KMS-11 (cell line): ENCODE results near the gene MESP2.

ENCODE experiments used
- H2AFZ ChIP-seq: fragments of 200-600 bp; sonication (generic); 2 replicates; pipeline ENCODE4 v1.6.1; 2016; ENCODE audit warnings: antibody characterized with exemption, mixed run types, low read depth
- H3K27ac ChIP-seq: fragments of 200-600 bp; sonication (generic); 2 replicates; pipeline ENCODE4 v1.6.1; 2016; ENCODE audit warnings: mild to moderate bottlenecking, mixed run types
- H3K27me3 ChIP-seq: fragments of 200-600 bp; sonication (generic); 2 replicates; pipeline ENCODE4 v1.6.1; 2017; ENCODE audit warnings: mild to moderate bottlenecking, low read depth, mixed run types, moderate library complexity; ENCODE audit not compliant: insufficient read depth
- H3K36me3 ChIP-seq: fragments of 200-600 bp; sonication (generic); 2 replicates; pipeline ENCODE4 v1.6.1; 2017; ENCODE audit warnings: mild to moderate bottlenecking, mixed run types; ENCODE audit not compliant: insufficient read depth
- H3K4me1 ChIP-seq: fragments of 200-600 bp; sonication (generic); 2 replicates; pipeline ENCODE4 v1.6.1; 2016; ENCODE audit warnings: mild to moderate bottlenecking, low read depth, mixed run types; ENCODE audit not compliant: poor library complexity, severe bottlenecking
- H3K4me2 ChIP-seq: fragments of 200-600 bp; sonication (generic); 2 replicates; pipeline ENCODE4 v1.7.0; 2016; ENCODE audit warnings: mild to moderate bottlenecking, mixed run types
- H3K4me3 ChIP-seq: fragments of 200-600 bp; sonication (generic); IDR thresholded peaks from 2 replicates; pipeline ENCODE4 v1.6.1; 2017; ENCODE audit warnings: low read depth, low read length, mixed read lengths; ENCODE audit not compliant: insufficient read depth
- H3K79me2 ChIP-seq: fragments of 200-600 bp; sonication (generic); 2 replicates; pipeline ENCODE4 v1.6.1; 2016; ENCODE audit warnings: low read depth, mixed run types; ENCODE audit not compliant: insufficient read depth
- H3K9ac ChIP-seq: fragments of 200-600 bp; sonication (generic); 2 replicates; pipeline ENCODE4 v1.6.1; 2016; ENCODE audit warnings: mild to moderate bottlenecking, mixed run types
- H4K20me1 ChIP-seq: fragments of 200-600 bp; sonication (generic); 2 replicates; pipeline ENCODE4 v1.6.1; 2016; ENCODE audit warnings: mild to moderate bottlenecking, mixed run types; ENCODE audit not compliant: insufficient read depth
- CTCF ChIP-seq: fragments of 200-600 bp; sonication (generic); conservative IDR thresholded peaks from 2 replicates; pipeline ENCODE4 v1.6.1; 2017; ENCODE audit warnings: low read depth, mild to moderate bottlenecking, antibody characterized with exemption, low read length, moderate library complexity, mixed read lengths

MESP2 gene

GRCh38 chr15:89745131-89745530 is 31.0 kb upstream of the MESP2 start:
- Histone ChIP-seq H3K4me3 (no peak overlapping the region), H3K36me3 (no peaks in the 10 kb centered on the region), H3K4me2 (no peak overlapping the region), H4K20me1 (no peaks in the 10 kb centered on the region), H3K27me3 (no peaks in the 10 kb centered on the region), H3K9ac (no peak overlapping the region), H3K79me2 (no peaks in the 10 kb centered on the region), H3K27ac (no peak overlapping the region), H3K4me1 (peaks cover 9% of the 10 kb centered on the region), H2AFZ (no peak overlapping the region)
- no peak for TF ChIP-seq CTCF

GRCh38 chr15:89745768-89746167 is 30.4 kb upstream of the MESP2 start:
- Histone ChIP-seq H3K27ac (no peak overlapping the region), H3K79me2 (no peaks in the 10 kb centered on the region), H3K4me1 (peaks cover 5% of the 10 kb centered on the region), H4K20me1 (no peaks in the 10 kb centered on the region), H3K36me3 (no peaks in the 10 kb centered on the region), H3K9ac (no peak overlapping the region), H3K27me3 (no peaks in the 10 kb centered on the region), H3K4me3 (no peak overlapping the region), H2AFZ (no peak overlapping the region), H3K4me2 (no peak overlapping the region)
- TF ChIP-seq CTCF: no peak

DNA sequence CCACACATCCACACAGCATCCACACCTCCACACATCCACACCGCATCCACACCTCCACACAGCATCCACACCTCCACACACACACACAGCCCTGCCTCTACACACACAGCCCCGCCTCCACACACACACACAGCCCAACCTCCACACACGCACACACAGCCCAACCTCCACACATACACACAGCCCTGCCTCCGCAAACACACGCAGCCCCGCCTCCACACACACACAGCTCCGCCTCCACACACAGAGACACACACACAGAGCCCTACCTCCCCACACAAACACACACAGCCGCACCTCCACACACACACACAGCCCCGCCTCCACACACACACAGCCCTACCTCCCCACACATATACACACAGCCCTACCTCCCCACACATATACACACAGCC is 29.7 kb upstream of the MESP2 start:
- no peak for TF ChIP-seq CTCF
- no peak overlapping the region for H3K9ac ChIP-seq
- no peaks in the 10 kb centered on the region for H4K20me1 ChIP-seq
- H3K79me2 ChIP-seq: no peaks in the 10 kb centered on the region
- H3K4me3 ChIP-seq: no peak overlapping the region
- no peaks in the 10 kb centered on the region for H3K27me3 ChIP-seq
- H3K4me1 ChIP-seq: peaks cover 7% of the 10 kb centered on the region
- H3K27ac ChIP-seq: no peak overlapping the region
- no peak overlapping the region for H2AFZ ChIP-seq
- no peak overlapping the region for H3K4me2 ChIP-seq
- H3K36me3 ChIP-seq: no peaks in the 10 kb centered on the region

DNA sequence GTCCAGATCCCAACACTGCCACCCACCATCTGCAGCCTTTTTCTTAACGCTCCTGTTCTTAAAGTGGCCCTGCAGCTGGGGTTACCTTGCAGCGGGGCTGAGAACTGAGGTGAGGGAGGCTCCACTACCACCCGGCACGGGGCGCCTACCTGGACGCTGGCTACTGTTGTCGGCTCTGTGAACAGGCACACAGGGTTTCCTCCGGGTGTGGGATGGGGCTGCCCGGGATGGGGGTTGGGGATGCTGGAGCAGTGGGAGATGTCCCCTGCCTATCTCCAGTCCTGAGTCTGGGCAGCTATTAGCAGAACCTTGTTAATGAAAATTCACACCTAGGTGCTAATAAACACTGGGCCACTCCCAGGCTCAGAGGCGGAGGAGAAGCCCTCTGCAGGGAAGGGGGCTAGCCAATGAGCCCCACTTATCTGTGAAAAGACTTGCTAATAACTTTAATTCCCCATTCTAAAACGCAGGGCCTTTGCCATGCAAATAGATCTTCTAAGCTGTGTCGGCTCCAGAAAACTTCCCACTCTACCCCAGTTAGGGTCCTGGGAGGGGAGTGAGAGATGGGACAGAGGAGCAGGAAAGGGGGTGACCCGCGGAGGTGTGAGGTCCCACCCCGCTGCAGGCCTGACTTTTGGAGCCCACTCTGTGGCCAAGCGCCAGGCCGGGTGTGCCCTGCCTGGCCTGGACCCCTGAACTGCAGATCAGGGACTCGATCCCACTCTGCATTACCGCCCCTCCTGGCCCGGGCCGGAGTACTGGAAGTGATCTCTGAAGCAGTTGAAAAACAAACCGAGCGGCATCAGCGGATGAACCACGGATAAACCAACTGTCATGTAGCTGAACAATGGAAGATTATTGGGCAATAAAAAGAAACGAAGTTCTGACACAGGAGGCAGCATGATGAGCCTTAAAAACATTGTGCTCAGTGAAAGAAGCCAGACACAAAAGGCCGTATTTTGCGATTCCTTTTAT is 28.1 kb upstream of the MESP2 start:
- TF ChIP-seq CTCF: no peak
- no peaks in the 10 kb centered on the region for H3K36me3 ChIP-seq
- H3K27me3 ChIP-seq: no peaks in the 10 kb centered on the region
- H3K4me2 ChIP-seq: no peak overlapping the region
- no peak overlapping the region for H2AFZ ChIP-seq
- H3K27ac ChIP-seq: no peak overlapping the region
- no peaks in the 10 kb centered on the region for H4K20me1 ChIP-seq
- no peak overlapping the region for H3K9ac ChIP-seq
- H3K4me1 ChIP-seq: peaks cover 12% of the 10 kb centered on the region
- H3K4me3 ChIP-seq: no peak overlapping the region
- no peaks in the 10 kb centered on the region for H3K79me2 ChIP-seq
